Mesodermal cell (in vitro differentiated cells): ENCODE data around the gene MDM1.

Source experiments
- H3K27ac ChIP-seq: 2 replicates; pipeline ENCODE4 v1.7.0; 2013; ENCODE audit warnings: mild to moderate bottlenecking, low read depth, low read length, moderate library complexity; ENCODE audit not compliant: severe bottlenecking
- H3K36me3 ChIP-seq: 2 replicates; pipeline ENCODE4 v1.7.1; 2013; ENCODE audit warnings: mild to moderate bottlenecking, low read length, moderate library complexity; ENCODE audit not compliant: control insufficient read depth, insufficient read depth
- H3K4me1 ChIP-seq: one replicate; pipeline ENCODE4 v1.7.1; 2013; ENCODE audit warnings: mild to moderate bottlenecking, low read length; ENCODE audit not compliant: insufficient read depth, control insufficient read depth, poor library complexity, severe bottlenecking
- H3K4me3 ChIP-seq: 2 replicates; pipeline ENCODE4 v1.7.0; 2013; ENCODE audit warnings: low read length, control low read depth, mild to moderate bottlenecking; ENCODE audit not compliant: insufficient read depth, poor library complexity, severe bottlenecking; ENCODE audit errors: extremely low read depth
- H3K9me3 ChIP-seq: 2 replicates; pipeline ENCODE4 v1.7.1; 2013; ENCODE audit warnings: mild to moderate bottlenecking, low read length, moderate library complexity; ENCODE audit not compliant: control insufficient read depth
- WGBS, 2 experiments: methylation state at CpG; one replicate each; pipeline ENCODE4 v1.1.5; 2013; ENCODE audit warnings: missing lambda C conversion rate in 2 of 2; ENCODE audit not compliant: insufficient coverage in 2 of 2; 5-methylcytosine and 5-hydroxymethylcytosine counted together

Gene MDM1

GRCh38 chr12:68317047-68317667 lies 15.0 kb downstream of the MDM1 start:
- Histone ChIP-seq H3K9me3 (no peaks in the 10 kb centered on the region), H3K36me3 (peaks cover 18% of the 10 kb centered on the region), H3K27ac (no peak overlapping the region), H3K4me1 (no peaks in the 10 kb centered on the region), H3K4me3 (no peak overlapping the region)
- WGBS, 2 experiments, result no CpG with 5 or more reads among the region's 1 CpG

GRCh38 chr12:68310370-68310769 lies 21.8 kb downstream of the MDM1 start:
- H3K4me3 ChIP-seq, result no peak overlapping the region
- no peak overlapping the region for H3K27ac ChIP-seq
- peaks cover 42% of the 10 kb centered on the region for H3K36me3 ChIP-seq
- WGBS, 2 experiments, result 71% methylated on average over 1 of the region's 2 CpGs; no CpG with 5 or more reads in 1 of the 2 experiments
- no peaks in the 10 kb centered on the region for H3K4me1 ChIP-seq
- H3K9me3 ChIP-seq, result no peaks in the 10 kb centered on the region

DNA sequence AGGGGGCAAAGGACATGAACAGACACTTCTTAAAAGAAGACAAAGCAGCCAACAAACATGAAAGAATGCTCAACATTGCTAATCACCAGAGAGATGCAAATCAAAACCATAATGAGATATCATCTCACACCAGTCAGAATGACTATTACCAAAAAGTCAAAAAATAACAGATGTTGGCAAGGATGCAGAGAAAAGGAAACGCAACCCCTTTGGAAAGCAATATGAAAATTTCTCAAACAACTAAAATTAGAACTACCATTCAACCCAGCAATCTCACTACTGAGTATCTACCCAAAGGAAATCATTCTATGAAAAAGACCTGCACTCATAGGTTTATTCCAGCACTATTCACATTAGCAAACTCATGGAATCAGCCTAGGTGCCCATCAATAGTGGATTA lies 25.6 kb downstream of the MDM1 start:
- no peaks in the 10 kb centered on the region for H3K4me1 ChIP-seq
- no peak overlapping the region for H3K4me3 ChIP-seq
- H3K36me3 ChIP-seq, result peaks cover 26% of the 10 kb centered on the region
- WGBS, 2 experiments, result 80% methylated on average over 1 of the region's 1 CpG; no CpG with 5 or more reads in 1 of the 2 experiments
- H3K9me3 ChIP-seq, result no peaks in the 10 kb centered on the region
- H3K27ac ChIP-seq, result no peak overlapping the region

DNA sequence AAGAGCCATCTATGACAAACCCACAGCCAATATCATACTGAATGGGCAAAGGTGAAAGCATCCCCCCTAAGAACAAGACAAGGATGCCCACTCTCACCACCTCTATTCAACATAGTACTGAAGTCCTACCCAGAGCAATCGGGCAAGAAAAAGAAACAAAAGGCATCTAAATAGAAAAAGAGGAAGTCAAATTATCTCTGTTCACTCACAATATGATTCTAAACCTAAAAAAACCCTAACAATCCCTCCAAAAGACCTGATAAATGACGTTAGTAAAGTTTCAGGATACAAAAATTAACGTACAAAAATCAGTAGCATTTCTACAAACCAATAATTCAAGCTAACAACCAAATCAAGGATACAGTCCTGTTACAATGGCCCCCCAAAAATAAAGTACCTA lies 26.9 kb downstream of the MDM1 start:
- Histone ChIP-seq H3K4me3 (no peak overlapping the region), H3K36me3 (peaks cover 20% of the 10 kb centered on the region), H3K27ac (no peak overlapping the region), H3K4me1 (no peaks in the 10 kb centered on the region), H3K9me3 (no peaks in the 10 kb centered on the region)
- WGBS, 2 experiments, result 80% methylated on average over 1 of the region's 3 CpGs; no CpG with 5 or more reads in 1 of the 2 experiments

DNA sequence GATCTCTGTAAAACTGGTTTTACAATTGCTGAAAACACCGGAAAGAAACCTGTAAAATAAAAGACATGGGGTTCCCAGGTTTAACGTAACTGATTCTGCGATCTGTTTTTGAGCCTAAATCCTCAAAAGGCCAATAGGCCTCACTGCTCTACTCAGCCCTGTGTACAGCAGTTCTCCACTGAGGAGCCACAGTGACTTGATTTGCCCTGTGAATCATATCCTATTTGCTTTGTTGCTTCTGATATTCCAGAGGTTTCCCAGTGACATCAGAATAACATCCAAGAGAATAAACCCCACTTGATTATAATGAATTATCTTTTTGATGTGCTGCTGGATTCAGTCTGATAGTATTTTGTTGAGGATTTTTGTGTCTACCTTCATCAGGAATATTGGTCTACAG lies 27.5 kb downstream of the MDM1 start:
- no peaks in the 10 kb centered on the region for H3K4me1 ChIP-seq
- no peaks in the 10 kb centered on the region for H3K9me3 ChIP-seq
- H3K4me3 ChIP-seq, result no peak overlapping the region
- no peak overlapping the region for H3K27ac ChIP-seq
- WGBS, 2 experiments, result 92 to 100% methylated on average over 3 of the region's 3 CpGs
- peaks cover 14% of the 10 kb centered on the region for H3K36me3 ChIP-seq

DNA sequence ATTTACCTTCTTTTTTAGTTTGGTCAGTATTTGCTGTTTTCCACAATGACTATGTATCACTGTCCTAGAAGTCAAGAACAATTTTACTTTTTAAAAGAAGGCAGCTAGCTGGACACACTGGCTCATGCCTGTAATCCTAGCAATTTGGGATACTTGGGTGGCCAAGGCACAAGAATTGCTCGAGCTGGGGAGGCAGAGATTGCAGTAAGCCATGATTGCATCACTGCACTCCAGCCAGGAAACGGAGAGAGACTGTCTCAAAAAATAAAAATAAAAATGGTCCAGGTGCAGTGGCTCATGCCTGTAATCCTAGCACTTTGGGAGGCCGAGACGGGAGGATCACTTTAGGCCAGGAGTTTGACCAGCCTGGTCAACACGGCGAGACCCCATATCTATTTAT lies 28.3 kb downstream of the MDM1 start:
- Histone ChIP-seq H3K36me3 (peaks cover 14% of the 10 kb centered on the region), H3K4me1 (no peaks in the 10 kb centered on the region), H3K27ac (no peak overlapping the region), H3K4me3 (no peak overlapping the region), H3K9me3 (no peaks in the 10 kb centered on the region)
- WGBS, 2 experiments, result 88 to 98% methylated on average over 2 to 4 of the region's 6 CpGs

DNA sequence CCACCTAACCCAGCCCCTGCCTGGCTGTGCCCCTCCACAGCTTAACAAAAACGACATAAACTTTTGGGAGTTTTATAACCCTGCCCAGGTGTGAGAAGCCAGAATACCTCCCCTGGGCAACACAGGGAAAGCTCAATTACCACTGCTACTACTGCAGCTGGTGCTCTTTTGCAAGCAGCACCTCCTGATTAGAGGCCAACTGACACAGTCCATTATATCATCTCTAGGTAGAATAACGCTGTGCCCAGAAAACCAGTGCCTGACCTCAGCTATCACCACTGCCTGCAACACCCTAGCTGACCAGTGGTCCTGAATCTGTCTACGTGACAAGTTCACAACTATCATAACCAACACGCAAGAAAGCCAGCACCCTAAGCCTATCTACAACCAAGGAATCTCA lies 34.2 kb downstream of the MDM1 start:
- Histone ChIP-seq H3K36me3 (peaks cover 9% of the 10 kb centered on the region), H3K4me1 (no peaks in the 10 kb centered on the region), H3K9me3 (no peaks in the 10 kb centered on the region), H3K27ac (no peak overlapping the region), H3K4me3 (no peak overlapping the region)
- WGBS, 2 experiments, result 83 to 87% methylated on average over 3 to 4 of the region's 4 CpGs

GRCh38 chr12:68294251-68294650 lies 37.9 kb downstream of the MDM1 start:
- Histone ChIP-seq H3K4me3 (no peak overlapping the region), H3K4me1 (no peaks in the 10 kb centered on the region), H3K27ac (no peak overlapping the region), H3K9me3 (no peaks in the 10 kb centered on the region), H3K36me3 (no peaks in the 10 kb centered on the region)
- WGBS, 2 experiments, result 100% methylated on average over 1 of the region's 2 CpGs; no CpG with 5 or more reads in 1 of the 2 experiments

- H3K4me3 ChIP-seq, result no peak overlapping the region
- no peaks in the 10 kb centered on the region for H3K36me3 ChIP-seq
- H3K9me3 ChIP-seq, result no peaks in the 10 kb centered on the region
- H3K27ac ChIP-seq, result no peak overlapping the region
- H3K4me1 ChIP-seq, result no peaks in the 10 kb centered on the region
Measured at GRCh38 chr12:68293347-68293746, 38.8 kb downstream of the MDM1 start.

- WGBS, 2 experiments, result 80 to 94% methylated on average over 1 to 2 of the region's 9 CpGs
- no peaks in the 10 kb centered on the region for H3K9me3 ChIP-seq
Measured at GRCh38 chr12:68292151-68292943, 39.8 kb downstream of the MDM1 start.

GRCh38 chr12:68291396-68292036 lies 40.6 kb downstream of the MDM1 start:
- Histone ChIP-seq H3K36me3 (no peaks in the 10 kb centered on the region), H3K4me3 (no peak overlapping the region), H3K9me3 (no peaks in the 10 kb centered on the region), H3K4me1 (no peaks in the 10 kb centered on the region), H3K27ac (no peak overlapping the region)
- 100% methylated on average over 2 to 3 of the region's 4 CpGs for WGBS, 2 experiments

More at GRCh38 chr12:68292151-68292943, 39.8 kb downstream of the MDM1 start:
- Histone ChIP-seq H3K4me1 (no peaks in the 10 kb centered on the region), H3K27ac (no peak overlapping the region), H3K4me3 (no peak overlapping the region), H3K36me3 (no peaks in the 10 kb centered on the region)
